HG02610 (cell line): ENCODE data around the gene GPLD1.
"Not testable (repeated sequence)": the region's sequence is repeated elsewhere in the genome, so short reads cannot be mapped to it uniquely, and the experiment has no call there.

ENCODE experiments used
- ATAC-seq: cut with Tn5 transposase; IDR thresholded peaks from one replicate; pipeline ENCODE4 v1.9.1; 2021; ENCODE audit warnings: mild to moderate bottlenecking, moderate library complexity; ENCODE audit not compliant: unreplicated experiment

GPLD1 gene

GRCh38 chr6:24384369-24385130 is 104.8 kb downstream of the GPLD1 start:
- not testable (repeated sequence) for ATAC-seq

- ATAC-seq = not testable (repeated sequence)
Measured at GRCh38 chr6:24382891-24383494, 106.4 kb downstream of the GPLD1 start.

GRCh38 chr6:24382220-24382540 is 107.2 kb downstream of the GPLD1 start:
- ATAC-seq = no peak

- ATAC-seq = no peak
Measured at GRCh38 chr6:24381476-24382219, 107.7 kb downstream of the GPLD1 start.

GRCh38 chr6:24378473-24379097 is 110.8 kb downstream of the GPLD1 start:
- peak; percentile 71 for ATAC-seq
